WTC11 (cell line): ENCODE data around the gene PAIP2B. TPM values are rescaled to one million over a fixed set of nuclear protein-coding genes. Genes with fewer than 3 reads are reported as not detected.

ENCODE experiments used
- ATAC-seq: fragments of 200-7000 bp; cut with Tn5 transposase; 2 replicates; pipeline ENCODE4 v1.10.0; 2021; ENCODE audit warnings: mild to moderate bottlenecking, moderate library complexity
- CTCF ChIA-PET: fragments of 300-600 bp; sonication (Branson Sonifier 250); formaldehyde crosslinking; loops from one replicate; lab custom pipeline; 2021; ENCODE audit warnings: antibody characterized with exemption; lab: Charles Lee
- POLR2A ChIA-PET: fragments of 350-600 bp; sonication (Branson Sonifier 250); formaldehyde crosslinking; loops from one replicate; lab custom pipeline; 2021; ENCODE audit warnings: antibody characterized with exemption; lab: Charles Lee
- DNase-seq: peaks from one replicate; pipeline ENCODE4 v3.0.0; 2021; ENCODE audit warnings: low spot score
- H3K27ac Mint-ChIP-seq: 2 replicates; pipeline ENCODE4 v1.8.0; 2021; ENCODE audit warnings: mixed read lengths
- H3K27me3 Mint-ChIP-seq: 2 replicates; pipeline ENCODE4 v1.8.0; 2021; ENCODE audit warnings: low read depth, mild to moderate bottlenecking, moderate library complexity, mixed read lengths
- H3K36me3 Mint-ChIP-seq: 2 replicates; pipeline ENCODE4 v1.8.0; 2021; ENCODE audit warnings: mixed read lengths
- H3K4me1 Mint-ChIP-seq: 2 replicates; pipeline ENCODE4 v1.8.0; 2022; ENCODE audit warnings: mixed read lengths
- H3K4me3 Mint-ChIP-seq: 2 replicates; pipeline ENCODE4 v1.8.0; 2021; ENCODE audit warnings: mild to moderate bottlenecking, moderate library complexity, mixed read lengths
- H3K9me3 Mint-ChIP-seq: 2 replicates; pipeline ENCODE4 v1.8.0; 2021; ENCODE audit warnings: mixed read lengths
- AR ChIP-seq: fragments of 250-450 bp; sonication (Bioruptor Pico); IDR thresholded peaks from 2 replicates; pipeline ENCODE4 v1.9.0; 2021; ENCODE audit warnings: mild to moderate bottlenecking
- ATF1 ChIP-seq: sonication (generic); formaldehyde crosslinking; IDR thresholded peaks from 2 replicates; pipeline ENCODE4 v1.8.1; 2023; ENCODE audit warnings: mild to moderate bottlenecking, moderate library complexity, missing genetic modification reagents
- ATF2 ChIP-seq: sonication (generic); formaldehyde crosslinking; IDR thresholded peaks from 2 replicates; pipeline ENCODE4 v1.8.1; 2022; ENCODE audit warnings: low read depth, missing genetic modification reagents, borderline replicate concordance
- ELF4 ChIP-seq: sonication (generic); formaldehyde crosslinking; IDR thresholded peaks from 2 replicates; pipeline ENCODE4 v1.8.1; 2022; ENCODE audit warnings: low read depth, mild to moderate bottlenecking, moderate library complexity, missing genetic modification reagents
- ERG ChIP-seq: fragments of 250-450 bp; sonication (Bioruptor Pico); IDR thresholded peaks from 2 replicates; pipeline ENCODE4 v1.8.0; 2021; ENCODE audit warnings: mild to moderate bottlenecking
- MYBL2 ChIP-seq: sonication (generic); formaldehyde crosslinking; IDR thresholded peaks from 2 replicates; pipeline ENCODE4 v1.8.1; 2023; ENCODE audit warnings: mild to moderate bottlenecking, moderate library complexity, missing genetic modification reagents
- NFYB ChIP-seq: sonication (generic); formaldehyde crosslinking; conservative IDR thresholded peaks from 2 replicates; pipeline ENCODE4 v1.8.0; 2022; ENCODE audit warnings: low read depth, missing genetic modification reagents
- NR3C1 ChIP-seq: sonication (generic); formaldehyde crosslinking; conservative IDR thresholded peaks from 2 replicates; pipeline ENCODE4 v1.8.1; 2023; ENCODE audit warnings: low read depth, mild to moderate bottlenecking, missing genetic modification reagents
- OVOL2 ChIP-seq: fragments of 250-450 bp; sonication (Bioruptor Pico); IDR thresholded peaks from 2 replicates; pipeline ENCODE4 v1.9.0; 2021; ENCODE audit warnings: mild to moderate bottlenecking, borderline replicate concordance
- PRRX2 ChIP-seq: fragments of 250-450 bp; sonication (Bioruptor Pico); IDR thresholded peaks from 2 replicates; pipeline ENCODE4 v1.8.0; 2021; ENCODE audit warnings: mild to moderate bottlenecking
- RELA ChIP-seq: sonication (generic); formaldehyde crosslinking; IDR thresholded peaks from 2 replicates; pipeline ENCODE4 v1.8.1; 2022; ENCODE audit warnings: missing genetic modification reagents, mild to moderate bottlenecking, borderline replicate concordance
- SMAD4 ChIP-seq: sonication (generic); formaldehyde crosslinking; IDR thresholded peaks from 2 replicates; pipeline ENCODE4 v1.8.0; 2022; ENCODE audit warnings: mild to moderate bottlenecking, missing genetic modification reagents
- SP1 ChIP-seq: sonication (generic); formaldehyde crosslinking; conservative IDR thresholded peaks from 2 replicates; pipeline ENCODE4 v1.8.1; 2022; ENCODE audit warnings: missing genetic modification reagents
- TEAD1 ChIP-seq: sonication (generic); formaldehyde crosslinking; IDR thresholded peaks from 2 replicates; pipeline ENCODE4 v1.8.0; 2022; ENCODE audit warnings: mild to moderate bottlenecking, missing genetic modification reagents
- USF2 ChIP-seq: sonication (generic); formaldehyde crosslinking; IDR thresholded peaks from 2 replicates; pipeline ENCODE4 v1.8.1; 2023; ENCODE audit warnings: mild to moderate bottlenecking, missing genetic modification reagents, moderate library complexity
- ZBTB21 ChIP-seq: sonication (generic); formaldehyde crosslinking; IDR thresholded peaks from 2 replicates; pipeline ENCODE4 v1.8.1; 2023; ENCODE audit warnings: mild to moderate bottlenecking, missing genetic modification reagents, borderline replicate concordance
- ZNF121 ChIP-seq: sonication (generic); formaldehyde crosslinking; IDR thresholded peaks from 2 replicates; pipeline ENCODE4 v1.8.0; 2023; ENCODE audit warnings: missing genetic modification reagents
- ZNF263 ChIP-seq: sonication (generic); formaldehyde crosslinking; IDR thresholded peaks from 2 replicates; pipeline ENCODE4 v1.8.1; 2022; ENCODE audit warnings: low read depth, mild to moderate bottlenecking, moderate library complexity, missing genetic modification reagents
- ZNF317 ChIP-seq: sonication (generic); formaldehyde crosslinking; IDR thresholded peaks from 2 replicates; pipeline ENCODE4 v1.8.1; 2023; ENCODE audit warnings: low read depth, mild to moderate bottlenecking, moderate library complexity, missing genetic modification reagents, borderline replicate concordance
- ZNF416 ChIP-seq: fragments of 250-450 bp; sonication (Bioruptor Pico); IDR thresholded peaks from 2 replicates; pipeline ENCODE4 v1.9.0; 2021; ENCODE audit warnings: mild to moderate bottlenecking, inconsistent platforms
- ZNF671 ChIP-seq: fragments of 250-450 bp; sonication (Bioruptor Pico); IDR thresholded peaks from 2 replicates; pipeline ENCODE4 v1.8.0; 2021; ENCODE audit warnings: mild to moderate bottlenecking
- total RNA-seq: library from RNA; stranded (reverse); gene quantifications from 3 replicates; pipeline ENCODE4 v1.2.3, GENCODE V29; 2021
- TF ChIP-seq, protein P1 (sequence below): sonication (generic); formaldehyde crosslinking; IDR thresholded peaks from 2 replicates; pipeline ENCODE4 v1.8.1; 2023; ENCODE audit warnings: mild to moderate bottlenecking, missing genetic modification reagents
- TF ChIP-seq, protein P2 (sequence below): sonication (generic); formaldehyde crosslinking; IDR thresholded peaks from 2 replicates; pipeline ENCODE4 v1.8.0; 2022; ENCODE audit warnings: mild to moderate bottlenecking, missing genetic modification reagents
- TF ChIP-seq, protein P3 (sequence below): fragments of 250-450 bp; sonication (Bioruptor Pico); conservative IDR thresholded peaks from 2 replicates; pipeline ENCODE4 v1.9.0; 2021; ENCODE audit warnings: mild to moderate bottlenecking

PAIP2B gene
- total RNA-seq, 1 experiment from 2014 or later, result 19.3 TPM

DNA sequence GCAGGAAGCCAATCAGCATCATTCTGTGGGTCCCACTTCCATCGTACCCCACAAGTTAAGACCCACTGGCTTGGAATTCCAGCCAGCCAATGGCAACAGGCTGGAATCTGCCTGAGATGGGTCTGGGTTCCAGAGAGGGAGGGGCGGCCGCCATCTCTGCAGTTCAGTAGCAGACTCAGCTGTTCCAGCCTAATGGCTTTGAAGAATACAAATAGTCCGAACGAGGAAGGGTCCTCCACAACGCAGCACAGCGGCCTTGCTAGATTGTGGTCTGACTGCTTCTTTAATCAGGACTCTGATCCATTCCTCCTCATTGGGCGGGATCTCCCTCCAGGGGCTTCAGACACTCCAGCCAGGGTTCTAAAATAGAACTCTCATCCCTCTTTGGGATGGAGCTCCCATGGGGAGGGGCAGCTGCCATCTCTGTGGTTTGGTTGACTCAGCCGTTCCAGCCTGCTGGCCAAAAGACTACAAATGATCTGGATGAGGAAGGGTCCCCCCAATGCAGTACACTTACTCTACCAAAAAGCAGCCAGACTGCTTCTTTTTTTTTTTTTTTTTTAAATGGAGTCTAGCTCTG, 42.7 kb upstream of the PAIP2B start (continued):
- TF ChIP-seq OVOL2 (no peak), NR3C1 (CRISPR knock-in tag) (no peak), ATF1 (CRISPR knock-in tag) (no peak), SP1 (CRISPR knock-in tag) (no peak), ZNF317 (no peak), NFYB (no peak), ZNF416 (CRISPR knock-in tag) (no peak)
- TF ChIP-seq, protein P1, sequence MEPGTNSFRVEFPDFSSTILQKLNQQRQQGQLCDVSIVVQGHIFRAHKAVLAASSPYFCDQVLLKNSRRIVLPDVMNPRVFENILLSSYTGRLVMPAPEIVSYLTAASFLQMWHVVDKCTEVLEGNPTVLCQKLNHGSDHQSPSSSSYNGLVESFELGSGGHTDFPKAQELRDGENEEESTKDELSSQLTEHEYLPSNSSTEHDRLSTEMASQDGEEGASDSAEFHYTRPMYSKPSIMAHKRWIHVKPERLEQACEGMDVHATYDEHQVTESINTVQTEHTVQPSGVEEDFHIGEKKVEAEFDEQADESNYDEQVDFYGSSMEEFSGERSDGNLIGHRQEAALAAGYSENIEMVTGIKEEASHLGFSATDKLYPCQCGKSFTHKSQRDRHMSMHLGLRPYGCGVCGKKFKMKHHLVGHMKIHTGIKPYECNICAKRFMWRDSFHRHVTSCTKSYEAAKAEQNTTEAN, result no peak

DNA sequence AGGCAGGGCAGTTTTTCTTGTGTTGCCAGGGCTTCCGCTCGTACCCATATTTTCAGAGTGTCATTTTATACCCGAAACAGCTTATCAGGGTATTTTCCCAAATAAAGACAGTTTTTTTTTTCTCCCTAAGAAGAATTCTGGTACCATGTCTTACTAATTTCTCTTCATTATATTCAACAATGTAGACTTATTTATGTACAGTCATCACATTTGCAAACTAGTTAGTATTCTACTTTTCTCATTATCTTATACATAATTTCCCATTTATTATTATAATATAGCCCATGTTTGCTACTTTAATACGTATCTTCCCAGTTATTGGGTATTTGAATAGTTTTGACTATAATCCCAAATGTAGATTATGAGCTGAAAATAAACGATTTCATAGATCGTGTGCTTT, 36.5 kb upstream of the PAIP2B start:
- no peak overlapping the region for H3K27ac Mint-ChIP-seq
- POLR2A ChIA-PET, result no interaction called here
- CTCF ChIA-PET, result no interaction called here
- H3K9me3 Mint-ChIP-seq, result 0 out of 2 replicates have a peak, but pooled peaks cover 6% of the 10 kb centered on the region
- DNase-seq, result no peak
- TF ChIP-seq RELA (CRISPR knock-in tag) (no peak), USF2 (CRISPR knock-in tag) (no peak), ERG (CRISPR knock-in tag) (no peak), ZBTB21 (CRISPR knock-in tag) (no peak)
- TF ChIP-seq, protein P2, sequence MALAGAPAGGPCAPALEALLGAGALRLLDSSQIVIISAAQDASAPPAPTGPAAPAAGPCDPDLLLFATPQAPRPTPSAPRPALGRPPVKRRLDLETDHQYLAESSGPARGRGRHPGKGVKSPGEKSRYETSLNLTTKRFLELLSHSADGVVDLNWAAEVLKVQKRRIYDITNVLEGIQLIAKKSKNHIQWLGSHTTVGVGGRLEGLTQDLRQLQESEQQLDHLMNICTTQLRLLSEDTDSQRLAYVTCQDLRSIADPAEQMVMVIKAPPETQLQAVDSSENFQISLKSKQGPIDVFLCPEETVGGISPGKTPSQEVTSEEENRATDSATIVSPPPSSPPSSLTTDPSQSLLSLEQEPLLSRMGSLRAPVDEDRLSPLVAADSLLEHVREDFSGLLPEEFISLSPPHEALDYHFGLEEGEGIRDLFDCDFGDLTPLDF (CRISPR knock-in tag), result no peak
- H3K4me1 Mint-ChIP-seq, result no peaks in the 10 kb centered on the region
- H3K36me3 Mint-ChIP-seq, result no peaks in the 10 kb centered on the region
- H3K27me3 Mint-ChIP-seq, result peaks cover 4% of the 10 kb centered on the region; the same call in 1 of the 2 replicates
- no peak overlapping the region for H3K4me3 Mint-ChIP-seq
- ATAC-seq, result no peak

- DNase-seq (no peak), ATAC-seq (no peak)
- Mint-ChIP-seq H3K9me3 (0 out of 2 replicates have a peak, but pooled peaks cover 6% of the 10 kb centered on the region), H3K36me3 (no peaks in the 10 kb centered on the region), H3K27ac (no peak overlapping the region), H3K4me1 (no peaks in the 10 kb centered on the region), H3K4me3 (no peak overlapping the region), H3K27me3 (no peaks in the 10 kb centered on the region; the same call in 1 of the 2 replicates)
- POLR2A ChIA-PET, result interaction anchor here (0.7 kb wide), 1 partner anchor 18 kb away, joined by 3 read pairs; no protein-coding TSS in a partner anchor
- CTCF ChIA-PET, result no interaction called here
- TF ChIP-seq ZNF263 (CRISPR knock-in tag) (no peak), RELA (CRISPR knock-in tag) (no peak), SP1 (CRISPR knock-in tag) (no peak), AR (no peak), ZNF121 (CRISPR knock-in tag) (no peak), MYBL2 (CRISPR knock-in tag) (no peak), ELF4 (CRISPR knock-in tag) (no peak), ZNF671 (CRISPR knock-in tag) (no peak), ATF1 (CRISPR knock-in tag) (no peak), PRRX2 (CRISPR knock-in tag) (no peak), TEAD1 (CRISPR knock-in tag) (no peak), ATF2 (CRISPR knock-in tag) (no peak), SMAD4 (CRISPR knock-in tag) (no peak)
- TF ChIP-seq, protein P3, sequence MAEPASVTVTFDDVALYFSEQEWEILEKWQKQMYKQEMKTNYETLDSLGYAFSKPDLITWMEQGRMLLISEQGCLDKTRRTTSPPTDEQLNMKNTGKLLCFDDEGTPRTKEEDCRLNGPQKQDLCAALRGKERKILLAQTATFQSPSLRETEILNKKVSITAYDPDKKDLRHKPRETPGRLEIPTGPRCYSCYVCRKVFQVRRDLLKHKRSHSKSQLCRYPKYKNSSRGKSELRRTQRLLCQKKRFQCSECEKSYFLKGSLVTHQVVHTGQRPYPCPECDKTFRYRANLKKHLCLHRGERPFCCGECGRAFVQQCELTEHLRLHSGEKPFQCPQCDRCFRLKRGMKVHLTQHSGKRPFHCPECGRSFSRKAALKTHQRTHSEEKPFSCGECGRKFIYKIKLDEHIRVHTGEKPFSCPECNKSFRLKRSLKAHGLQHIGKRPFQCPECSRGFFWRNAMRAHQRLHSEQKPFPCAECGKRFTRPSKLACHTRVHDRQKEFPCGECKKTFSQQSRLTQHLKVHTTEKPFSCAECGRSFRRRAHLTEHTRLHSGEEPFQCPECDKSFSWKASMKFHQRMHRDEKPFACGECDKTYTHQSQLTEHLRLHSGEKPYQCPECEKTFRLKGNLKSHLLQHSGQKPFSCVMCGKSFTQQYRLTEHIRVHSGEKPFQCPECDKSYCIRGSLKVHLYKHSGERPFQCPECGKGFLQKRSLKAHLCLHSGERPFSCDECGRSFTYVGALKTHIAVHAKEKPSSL, result no peak
These were observed 34.6 kb upstream of the PAIP2B start for GRCh38 chr2:71261534-71261933.
